ENCODE results near the gene PDE4B.

The PDE4B gene

DNA sequence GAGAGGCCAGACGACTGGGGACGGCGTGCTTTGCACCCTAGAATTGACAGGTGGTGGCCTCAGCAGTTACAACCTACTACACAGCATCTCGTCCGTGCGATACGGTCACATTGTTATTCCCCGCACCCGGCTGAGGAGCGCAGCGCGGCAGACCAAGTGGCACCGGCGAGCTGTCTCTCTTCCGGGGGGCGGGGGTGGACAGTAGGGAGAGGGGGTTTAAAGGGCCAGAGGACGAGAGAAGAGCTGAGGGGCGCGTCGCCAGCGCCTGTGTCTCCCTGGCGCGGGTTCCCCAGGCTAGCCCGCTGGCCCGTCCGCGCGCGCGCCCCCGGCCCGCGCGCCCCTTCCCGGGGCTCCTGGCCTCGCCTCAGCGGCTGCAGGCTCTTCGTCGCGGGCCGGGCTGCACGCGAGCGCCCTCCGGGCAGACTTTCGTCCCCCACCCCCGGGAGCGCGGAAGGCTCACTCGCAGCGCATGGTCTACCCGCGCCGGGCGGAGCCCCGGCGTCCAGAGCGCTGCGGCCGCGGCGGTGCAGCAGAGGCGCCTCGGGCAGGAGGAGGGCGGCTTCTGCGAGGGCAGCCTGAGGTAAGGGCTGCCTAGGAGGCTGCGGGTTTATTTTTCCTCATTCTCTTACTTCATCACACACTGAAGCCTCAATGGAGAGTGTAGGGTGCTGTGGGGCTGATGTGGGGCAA is at the start of gene PDE4B:
Gene PDE4B (plus strand): TSS at position 227 of the 690 bp plus-strand sequence.
- no peak for DNase-seq

DNA sequence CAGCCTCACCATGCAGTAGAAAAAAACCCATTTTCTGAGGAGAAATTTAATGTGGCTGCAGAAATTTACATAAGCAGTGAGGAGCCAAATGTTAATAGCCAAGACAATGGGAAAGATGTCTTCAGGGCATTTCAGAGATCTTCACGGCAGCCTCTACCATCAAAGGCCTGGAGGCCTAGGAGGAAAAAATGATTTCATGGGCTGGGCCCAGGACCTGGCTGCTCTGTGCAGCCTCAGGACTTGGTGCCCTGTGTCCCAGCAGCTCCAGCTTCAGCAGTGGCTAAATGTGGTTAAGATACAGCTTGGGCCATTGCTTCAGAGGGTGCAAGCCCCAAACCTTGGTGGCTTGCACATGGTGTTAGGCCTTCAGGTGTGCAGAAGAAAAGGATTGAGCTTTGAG is 48.0 kb upstream of the PDE4B start:
- no peak for DNase-seq

GRCh38 chr1:65751961-65752360 is 40.7 kb upstream of the PDE4B start:
- DNase-seq: no peak

DNA sequence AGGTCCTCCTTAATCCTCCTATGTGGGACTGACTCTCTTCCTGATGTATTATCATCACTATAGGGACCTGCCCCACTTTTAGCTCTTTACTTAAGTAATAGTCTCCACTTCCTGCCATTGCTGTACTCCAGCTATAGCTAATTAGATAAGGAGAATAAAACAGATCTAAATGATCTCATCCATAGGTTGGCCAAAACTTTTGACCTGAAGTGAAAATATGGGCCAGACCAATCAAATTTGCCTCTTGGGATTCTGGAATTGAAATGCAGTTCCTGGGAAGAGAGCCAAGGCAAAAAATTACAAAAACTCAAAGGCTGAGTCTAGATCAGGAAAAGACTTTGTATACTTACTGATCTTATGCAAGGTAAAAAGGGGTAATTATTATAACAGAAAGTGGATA is 36.1 kb upstream of the PDE4B start:
- no peak for DNase-seq

DNA sequence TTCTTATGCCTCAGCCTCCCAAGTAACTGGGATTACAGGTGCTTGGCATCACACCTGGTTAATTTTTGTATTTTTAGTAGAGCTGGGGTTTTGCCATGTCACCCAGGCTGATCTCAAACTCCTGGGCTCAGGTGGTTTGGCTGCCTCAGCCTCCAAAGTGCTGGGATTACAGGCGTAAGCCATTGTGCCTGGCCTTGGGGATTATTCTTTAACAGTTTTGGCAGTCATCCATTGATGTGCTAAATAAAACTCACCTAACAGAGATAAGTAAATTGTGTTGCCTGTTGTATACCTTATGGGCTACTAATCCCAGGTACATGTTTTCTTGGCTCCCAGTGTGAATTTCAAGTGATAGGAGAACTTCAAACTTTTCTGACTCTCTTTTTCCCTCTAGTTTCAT is 35.2 kb upstream of the PDE4B start:
- no peak for DNase-seq

- no peak for DNase-seq
Observed at GRCh38 chr1:65758128-65758527, 34.6 kb upstream of the PDE4B start.

- no peak for DNase-seq
Observed at GRCh38 chr1:65759516-65759915, 33.2 kb upstream of the PDE4B start.

GRCh38 chr1:65762081-65762862 is 30.4 kb upstream of the PDE4B start:
- DNase-seq: no peak

GRCh38 chr1:65764052-65764451 is 28.6 kb upstream of the PDE4B start:
- no peak for DNase-seq

DNA sequence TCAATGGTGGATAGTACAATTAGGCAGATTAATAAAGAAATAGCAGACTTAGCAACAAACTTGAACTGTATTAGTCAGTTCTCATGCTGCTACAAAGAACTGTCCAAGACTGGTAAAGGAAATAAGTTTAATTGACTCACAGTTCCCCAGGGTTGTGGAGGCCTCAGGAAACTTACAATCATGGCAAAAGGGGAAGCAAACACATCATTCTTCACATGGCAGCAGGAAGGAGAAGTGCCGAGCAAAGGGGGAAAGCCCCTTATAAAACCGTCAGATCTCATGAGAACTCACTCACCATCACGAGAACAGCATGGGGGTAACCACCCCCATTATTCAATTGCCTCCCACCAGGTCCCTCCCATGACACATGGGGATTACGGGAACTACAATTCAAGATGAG is 27.1 kb upstream of the PDE4B start:
- no peak for DNase-seq

- DNase-seq: no peak
Observed at GRCh38 chr1:65769636-65770035, 23.1 kb upstream of the PDE4B start.

DNA sequence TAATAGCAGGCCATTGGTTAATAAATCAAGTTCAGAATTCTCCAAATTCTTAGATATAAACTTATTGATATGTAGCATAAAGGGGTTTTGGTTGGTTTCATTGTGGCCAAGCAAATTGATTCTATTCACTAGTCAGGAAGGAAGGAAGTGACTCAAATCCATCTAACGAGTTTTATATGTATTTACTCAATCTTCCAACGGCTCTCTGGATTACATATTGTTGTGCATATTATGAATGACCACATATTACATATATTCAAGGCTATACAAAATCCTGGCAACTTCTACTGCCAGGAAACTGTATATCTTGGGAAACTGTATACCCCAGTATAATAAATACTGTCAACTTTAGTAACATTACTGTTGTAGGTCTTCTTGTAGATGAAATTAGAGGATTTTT is 20.1 kb upstream of the PDE4B start:
- DNase-seq: no peak

- DNase-seq: no peak
Observed at GRCh38 chr1:65773391-65774123, 19.1 kb upstream of the PDE4B start.

GRCh38 chr1:65788762-65789161 is 3.9 kb upstream of the PDE4B start:
- DNase-seq: no peak

- no peak for DNase-seq
Observed at GRCh38 chr1:65791396-65791795, 1.3 kb upstream of the PDE4B start.

- DNase-seq: no peak
Observed at GRCh38 chr1:65791801-65792668, 660 bp upstream of the PDE4B start.

DNA sequence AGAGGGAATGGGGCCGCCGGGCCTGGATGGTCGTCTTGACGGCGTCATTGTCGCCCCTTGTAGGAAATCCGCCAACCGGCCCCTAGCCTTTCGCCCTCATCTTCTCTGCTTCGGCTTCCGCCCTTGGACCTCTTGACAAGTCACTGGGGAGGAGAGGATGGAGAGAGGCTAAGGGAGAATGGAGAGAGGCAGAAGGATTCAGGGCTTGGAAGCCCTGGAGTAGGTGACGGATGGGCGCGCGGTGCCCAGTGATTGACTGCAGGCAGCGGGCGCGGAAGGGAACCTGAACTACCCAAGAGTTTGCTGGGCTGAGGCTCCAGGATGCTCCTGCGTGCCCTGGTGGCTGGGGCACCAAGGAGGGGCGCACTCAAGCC is 651 bp downstream of the PDE4B start:
- no peak for DNase-seq

- DNase-seq: no peak
Observed at GRCh38 chr1:65795311-65795710, 2.6 kb downstream of the PDE4B start.

GRCh38 chr1:65799601-65800000 is 6.9 kb downstream of the PDE4B start:
- DNase-seq: no peak

DNA sequence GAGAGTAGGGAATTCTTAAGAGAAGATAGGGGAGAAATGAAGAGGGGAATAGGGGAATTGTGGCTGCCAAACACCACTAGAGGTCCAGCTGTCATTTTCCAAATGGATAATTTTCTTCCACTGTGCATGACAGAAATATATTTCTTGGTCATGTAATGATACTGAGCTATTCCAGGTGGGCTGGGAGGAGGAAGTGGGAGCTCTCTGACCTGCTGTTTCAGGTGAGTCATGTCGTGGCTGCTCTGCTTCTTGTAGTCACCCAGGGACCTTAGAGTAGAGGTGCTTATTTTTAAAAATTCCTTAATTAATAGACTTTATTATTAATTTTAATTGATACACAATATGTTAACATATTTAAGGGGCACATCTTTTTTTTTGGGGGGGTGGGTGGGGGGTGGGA is 11.9 kb downstream of the PDE4B start:
- DNase-seq: no peak

DNA sequence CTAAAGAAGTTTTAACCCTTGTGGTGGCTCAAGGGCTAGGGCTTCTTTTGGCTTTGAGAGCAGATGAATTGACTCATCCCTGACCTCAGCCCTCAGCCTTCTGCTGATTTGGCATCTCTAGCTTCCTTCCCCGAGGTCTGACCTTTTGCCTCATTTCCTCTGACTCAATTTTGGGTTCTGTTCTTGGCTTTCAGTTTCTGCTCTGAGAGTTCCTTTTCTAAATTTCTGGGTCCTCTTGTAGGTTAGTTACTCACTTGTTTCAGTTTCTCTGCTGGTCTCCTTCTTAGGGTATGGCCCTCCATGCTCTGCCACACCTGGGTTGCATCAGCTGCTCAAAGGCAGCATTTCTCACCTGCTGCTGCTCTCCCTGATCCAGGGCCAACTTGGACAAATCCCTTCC is 19.4 kb downstream of the PDE4B start:
- no peak for DNase-seq

- no peak for DNase-seq
Observed at GRCh38 chr1:65813956-65814355, 21.3 kb downstream of the PDE4B start.

- DNase-seq: no peak
Observed at GRCh38 chr1:65814752-65815151, 22.1 kb downstream of the PDE4B start.
